ENCODE data around the gene WEE2. TPM values are rescaled to one million over a fixed set of nuclear protein-coding genes. Genes with fewer than 3 reads are reported as not detected.

Gene WEE2
- total RNA-seq, 2 experiments from 2014 or later: 0.08 to 0.14 TPM

GRCh38 chr7:141709318-141709717, 1.2 kb downstream of the WEE2 start:
- ChIA-PET CTCF (interaction anchor here (1.2 to 2.1 kb wide), 5 partner anchors 9 to 55 kb away, joined by 3 to 9 read pairs (median 5); partner anchors contain the start of gene SSBP1), POLR2A (interaction anchor here (1.1 to 1.2 kb wide), 2 partner anchors 8 to 19 kb away, joined by 3 read pairs; no protein-coding TSS in a partner anchor)
- H3K4me3 ChIP-seq (ENCODE audit: low read length): no peak overlapping the region
- Mint-ChIP-seq H3K4me1 (ENCODE audit: low read depth) (no peaks in the 10 kb centered on the region), H3K27me3 (no peaks in the 10 kb centered on the region), H3K4me3 (no peak overlapping the region), H3K36me3 (ENCODE audit: low read depth) (no peaks in the 10 kb centered on the region), H3K9me3 (no peaks in the 10 kb centered on the region), H3K27ac (no peak overlapping the region)
- H3K36me3 ChIP-seq (ENCODE audit: insufficient read depth, low read length): no peaks in the 10 kb centered on the region
- no peaks in the 10 kb centered on the region for H3K4me1 ChIP-seq (ENCODE audit: insufficient read depth, low read length)
- no peak for TF ChIP-seq CTCF (IDR thresholded peaks at IDR 0.05)
- no peaks in the 10 kb centered on the region for H3K27me3 ChIP-seq (ENCODE audit: control insufficient read depth in 1 of 2, insufficient read depth in 2 of 2, low read length in 2 of 2)
- ATAC-seq (ENCODE audit: poor library complexity) (no peak), DNase-seq (no peak)
- no peak overlapping the region for H3K27ac ChIP-seq (ENCODE audit: low read depth in 1 of 2, low read length in 2 of 2)
- H3K9me3 ChIP-seq (ENCODE audit: control insufficient read depth in 1 of 2, insufficient read depth in 1 of 2, low read length in 2 of 2): no peaks in the 10 kb centered on the region
- intact Hi-C loops (cut with DNase I, micrococcal nuclease): no loop called here

- ATAC-seq (ENCODE audit: poor library complexity): no peak
- ChIA-PET CTCF (interaction anchor here (1.0 to 2.1 kb wide), 4 partner anchors 9 to 55 kb away, joined by 3 to 9 read pairs (median 6); partner anchors contain the start of gene SSBP1), POLR2A (interaction anchor here (1.1 to 1.2 kb wide), 2 partner anchors 9 to 19 kb away, joined by 3 read pairs; no protein-coding TSS in a partner anchor)
- H3K27me3 Mint-ChIP-seq: no peaks in the 10 kb centered on the region
- no peak for DNase-seq
- Histone ChIP-seq H3K27ac (ENCODE audit: low read depth in 1 of 2, low read length in 2 of 2) (no peak overlapping the region), H3K36me3 (ENCODE audit: insufficient read depth, low read length) (no peaks in the 10 kb centered on the region), H3K27me3 (ENCODE audit: control insufficient read depth in 1 of 2, insufficient read depth in 2 of 2, low read length in 2 of 2) (no peaks in the 10 kb centered on the region), H3K4me1 (ENCODE audit: insufficient read depth, low read length) (no peaks in the 10 kb centered on the region), H3K4me3 (ENCODE audit: low read length) (no peak overlapping the region), H3K9me3 (ENCODE audit: control insufficient read depth in 1 of 2, insufficient read depth in 1 of 2, low read length in 2 of 2) (no peaks in the 10 kb centered on the region)
- no peak overlapping the region for H3K27ac Mint-ChIP-seq
- intact Hi-C loops (cut with DNase I, micrococcal nuclease): no loop called here
- no peak for TF ChIP-seq CTCF (IDR thresholded peaks at IDR 0.05)
- H3K4me3 Mint-ChIP-seq: no peak overlapping the region
- H3K36me3 Mint-ChIP-seq (ENCODE audit: low read depth): no peaks in the 10 kb centered on the region
- no peaks in the 10 kb centered on the region for H3K4me1 Mint-ChIP-seq (ENCODE audit: low read depth)
- no peaks in the 10 kb centered on the region for H3K9me3 Mint-ChIP-seq
These were observed 1.6 kb downstream of the WEE2 start for GRCh38 chr7:141709749-141710148.

GRCh38 chr7:141710301-141710700, 2.1 kb downstream of the WEE2 start:
- Histone ChIP-seq H3K27ac (ENCODE audit: low read depth in 1 of 2, low read length in 2 of 2) (no peak overlapping the region), H3K27me3 (ENCODE audit: control insufficient read depth in 1 of 2, insufficient read depth in 2 of 2, low read length in 2 of 2) (no peaks in the 10 kb centered on the region), H3K36me3 (ENCODE audit: insufficient read depth, low read length) (no peaks in the 10 kb centered on the region), H3K9me3 (ENCODE audit: control insufficient read depth in 1 of 2, insufficient read depth in 1 of 2, low read length in 2 of 2) (no peaks in the 10 kb centered on the region), H3K4me3 (ENCODE audit: low read length) (no peak overlapping the region), H3K4me1 (ENCODE audit: insufficient read depth, low read length) (no peaks in the 10 kb centered on the region)
- POLR2A ChIA-PET: interaction anchor here (1.1 to 1.2 kb wide), 2 partner anchors 9 to 18 kb away, joined by 3 read pairs; no protein-coding TSS in a partner anchor
- no peak overlapping the region for H3K4me3 Mint-ChIP-seq
- H3K36me3 Mint-ChIP-seq (ENCODE audit: low read depth): no peaks in the 10 kb centered on the region
- H3K9me3 Mint-ChIP-seq: no peaks in the 10 kb centered on the region
- no peaks in the 10 kb centered on the region for H3K4me1 Mint-ChIP-seq (ENCODE audit: low read depth)
- no peak overlapping the region for H3K27ac Mint-ChIP-seq
- ATAC-seq (ENCODE audit: poor library complexity) (no peak), DNase-seq (peak in 2 of 14 experiments; percentile 15 to 27)
- H3K27me3 Mint-ChIP-seq: no peaks in the 10 kb centered on the region
- CTCF ChIA-PET: interaction anchor here (1.0 to 2.1 kb wide), 4 partner anchors 10 to 56 kb away, joined by 3 to 9 read pairs (median 6); partner anchors contain the start of gene SSBP1
- intact Hi-C loops (cut with DNase I, micrococcal nuclease): no loop called here
- TF ChIP-seq CTCF (IDR thresholded peaks at IDR 0.05): peak; percentile 25
